ENCODE measurements around the gene GRIK3.

The GRIK3 gene

GRCh38 chr1:36975642-36976041, 58.7 kb downstream of the GRIK3 start:
- TF ChIP-seq REST (IDR thresholded peaks at IDR 0.05; ENCODE audit: insufficient replicate concordance, low read depth) = no peak
- Histone ChIP-seq H3K27ac (replicated peaks) (no peak overlapping the region), H3K27me3 (ENCODE audit: insufficient read depth, poor library complexity, severe bottlenecking) (no peaks in the 10 kb centered on the region), H3K4me3 (replicated peaks; ENCODE audit: insufficient read depth, low read length) (no peak overlapping the region)
- no peak for DNase-seq (ENCODE audit: low read depth in 1 of 2, low spot score in 1 of 2)

- Histone ChIP-seq H3K27me3 (ENCODE audit: insufficient read depth, poor library complexity, severe bottlenecking) (no peaks in the 10 kb centered on the region), H3K4me3 (replicated peaks; ENCODE audit: insufficient read depth, low read length) (no peak overlapping the region), H3K27ac (replicated peaks) (no peak overlapping the region)
- no peak for TF ChIP-seq CTCF (IDR thresholded peaks at IDR 0.05; ENCODE audit: insufficient read depth, low read length)
- no peak for TF ChIP-seq SPI1 (IDR thresholded peaks at IDR 0.05; ENCODE audit: borderline replicate concordance, low read depth)
- no peak for TF ChIP-seq REST (IDR thresholded peaks at IDR 0.05; ENCODE audit: insufficient replicate concordance, low read depth)
- TF ChIP-seq GABPA (IDR thresholded peaks at IDR 0.05; ENCODE audit: low read depth) = no peak
- TF ChIP-seq POLR2AphosphoS5 (IDR thresholded peaks at IDR 0.05; ENCODE audit: low read depth) = no peak
- no peak for DNase-seq (ENCODE audit: low read depth in 1 of 2, low spot score in 1 of 2)
Observed at GRCh38 chr1:36973056-36973455, 61.3 kb downstream of the GRIK3 start.

- DNase-seq (ENCODE audit: low read depth in 1 of 2, low spot score in 1 of 2) = no peak
- TF ChIP-seq POLR2AphosphoS5 (IDR thresholded peaks at IDR 0.05; ENCODE audit: low read depth) (no peak), REST (IDR thresholded peaks at IDR 0.05; ENCODE audit: insufficient replicate concordance, low read depth) (no peak), GABPA (IDR thresholded peaks at IDR 0.05; ENCODE audit: low read depth) (no peak), CTCF (IDR thresholded peaks at IDR 0.05; ENCODE audit: insufficient read depth, low read length) (no peak), SPI1 (IDR thresholded peaks at IDR 0.05; ENCODE audit: borderline replicate concordance, low read depth) (no peak)
- Histone ChIP-seq H3K4me3 (replicated peaks; ENCODE audit: insufficient read depth, low read length) (no peak overlapping the region), H3K27me3 (ENCODE audit: insufficient read depth, poor library complexity, severe bottlenecking) (no peaks in the 10 kb centered on the region), H3K27ac (replicated peaks) (no peak overlapping the region)
Observed at GRCh38 chr1:36971852-36972618, 62.3 kb downstream of the GRIK3 start.
